HL-60 (cell line): ENCODE measurements around the gene TMEFF2.

Source experiments
- GABPA ChIP-seq: IDR thresholded peaks from 2 replicates; pipeline ENCODE4 v1.6.1; 2012; ENCODE audit warnings: low read depth
- POLR2AphosphoS5 ChIP-seq: IDR thresholded peaks from 2 replicates; pipeline ENCODE4 v1.6.1; 2012; ENCODE audit warnings: low read depth
- SPI1 ChIP-seq: IDR thresholded peaks from 2 replicates; pipeline ENCODE4 v1.6.1; 2012; ENCODE audit warnings: low read depth, mild to moderate bottlenecking, borderline replicate concordance
- TF ChIP-seq, protein P1 (sequence below): IDR thresholded peaks from one replicate; pipeline ENCODE4 v1.5.1; 2011; ENCODE audit warnings: low read length, control low read depth, inconsistent platforms; ENCODE audit not compliant: insufficient read depth
- TF ChIP-seq, protein P2 (sequence below): IDR thresholded peaks from 2 replicates; pipeline ENCODE4 v1.6.1; 2012; ENCODE audit warnings: low read depth; ENCODE audit not compliant: insufficient replicate concordance

DNA sequence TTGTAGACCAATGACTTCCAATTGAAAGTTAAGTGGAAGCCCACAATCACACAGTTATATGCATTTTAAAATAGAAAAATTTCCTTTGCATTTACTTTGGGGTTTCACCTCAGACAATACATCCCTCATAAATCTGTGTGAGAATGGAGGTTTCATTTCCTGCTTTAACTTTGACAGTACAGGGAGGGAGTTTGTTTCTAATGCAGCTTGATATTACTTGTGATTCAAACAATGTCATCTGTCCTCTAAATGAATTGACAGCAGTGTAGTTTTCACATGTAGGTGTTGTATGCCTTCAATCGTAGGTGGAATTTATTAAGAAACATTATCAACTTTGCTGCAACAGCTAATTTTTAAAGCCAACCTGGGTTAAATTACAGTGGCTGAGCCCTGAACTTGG lies 75.2 kb downstream of the TMEFF2 start:
- no peak for TF ChIP-seq POLR2AphosphoS5
- TF ChIP-seq, protein P1, sequence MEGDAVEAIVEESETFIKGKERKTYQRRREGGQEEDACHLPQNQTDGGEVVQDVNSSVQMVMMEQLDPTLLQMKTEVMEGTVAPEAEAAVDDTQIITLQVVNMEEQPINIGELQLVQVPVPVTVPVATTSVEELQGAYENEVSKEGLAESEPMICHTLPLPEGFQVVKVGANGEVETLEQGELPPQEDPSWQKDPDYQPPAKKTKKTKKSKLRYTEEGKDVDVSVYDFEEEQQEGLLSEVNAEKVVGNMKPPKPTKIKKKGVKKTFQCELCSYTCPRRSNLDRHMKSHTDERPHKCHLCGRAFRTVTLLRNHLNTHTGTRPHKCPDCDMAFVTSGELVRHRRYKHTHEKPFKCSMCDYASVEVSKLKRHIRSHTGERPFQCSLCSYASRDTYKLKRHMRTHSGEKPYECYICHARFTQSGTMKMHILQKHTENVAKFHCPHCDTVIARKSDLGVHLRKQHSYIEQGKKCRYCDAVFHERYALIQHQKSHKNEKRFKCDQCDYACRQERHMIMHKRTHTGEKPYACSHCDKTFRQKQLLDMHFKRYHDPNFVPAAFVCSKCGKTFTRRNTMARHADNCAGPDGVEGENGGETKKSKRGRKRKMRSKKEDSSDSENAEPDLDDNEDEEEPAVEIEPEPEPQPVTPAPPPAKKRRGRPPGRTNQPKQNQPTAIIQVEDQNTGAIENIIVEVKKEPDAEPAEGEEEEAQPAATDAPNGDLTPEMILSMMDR, result no peak
- TF ChIP-seq GABPA, result no peak
- TF ChIP-seq, protein P2, sequence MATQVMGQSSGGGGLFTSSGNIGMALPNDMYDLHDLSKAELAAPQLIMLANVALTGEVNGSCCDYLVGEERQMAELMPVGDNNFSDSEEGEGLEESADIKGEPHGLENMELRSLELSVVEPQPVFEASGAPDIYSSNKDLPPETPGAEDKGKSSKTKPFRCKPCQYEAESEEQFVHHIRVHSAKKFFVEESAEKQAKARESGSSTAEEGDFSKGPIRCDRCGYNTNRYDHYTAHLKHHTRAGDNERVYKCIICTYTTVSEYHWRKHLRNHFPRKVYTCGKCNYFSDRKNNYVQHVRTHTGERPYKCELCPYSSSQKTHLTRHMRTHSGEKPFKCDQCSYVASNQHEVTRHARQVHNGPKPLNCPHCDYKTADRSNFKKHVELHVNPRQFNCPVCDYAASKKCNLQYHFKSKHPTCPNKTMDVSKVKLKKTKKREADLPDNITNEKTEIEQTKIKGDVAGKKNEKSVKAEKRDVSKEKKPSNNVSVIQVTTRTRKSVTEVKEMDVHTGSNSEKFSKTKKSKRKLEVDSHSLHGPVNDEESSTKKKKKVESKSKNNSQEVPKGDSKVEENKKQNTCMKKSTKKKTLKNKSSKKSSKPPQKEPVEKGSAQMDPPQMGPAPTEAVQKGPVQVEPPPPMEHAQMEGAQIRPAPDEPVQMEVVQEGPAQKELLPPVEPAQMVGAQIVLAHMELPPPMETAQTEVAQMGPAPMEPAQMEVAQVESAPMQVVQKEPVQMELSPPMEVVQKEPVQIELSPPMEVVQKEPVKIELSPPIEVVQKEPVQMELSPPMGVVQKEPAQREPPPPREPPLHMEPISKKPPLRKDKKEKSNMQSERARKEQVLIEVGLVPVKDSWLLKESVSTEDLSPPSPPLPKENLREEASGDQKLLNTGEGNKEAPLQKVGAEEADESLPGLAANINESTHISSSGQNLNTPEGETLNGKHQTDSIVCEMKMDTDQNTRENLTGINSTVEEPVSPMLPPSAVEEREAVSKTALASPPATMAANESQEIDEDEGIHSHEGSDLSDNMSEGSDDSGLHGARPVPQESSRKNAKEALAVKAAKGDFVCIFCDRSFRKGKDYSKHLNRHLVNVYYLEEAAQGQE, result no peak
- no peak for TF ChIP-seq SPI1
